Lower leg skin (tissue), 4 donors: ENCODE measurements around the gene ANO7. TPM values are rescaled to one million over a fixed set of nuclear protein-coding genes. Genes with fewer than 3 reads are reported as not detected.
"Not testable (repeated sequence)": the region's sequence is repeated elsewhere in the genome, so short reads cannot be mapped to it uniquely, and the experiment has no call there.

Experiments
- DNase-seq, 2 donors: peaks; one replicate each; pipeline ENCODE4 v3.0.0-alpha.2; 2019; ENCODE audit warnings: low spot score in 2 of 2
- H3K4me3 ChIP-seq: fragments of 200-600 bp; sonication (generic); 2 replicates; pipeline ENCODE4 v1.5.1; 2017; ENCODE audit warnings: mild to moderate bottlenecking, low read depth; ENCODE audit not compliant: poor library complexity, severe bottlenecking
- CTCF ChIP-seq, 3 donors: fragments of 450-650 bp; IDR thresholded peaks; one replicate each; pipeline ENCODE4 v1.5.1; 2016; ENCODE audit warnings: antibody characterized with exemption in 3 of 3, mild to moderate bottlenecking in 3 of 3, moderate library complexity in 2 of 3
- POLR2A ChIP-seq, 2 donors: fragments of 450-650 bp; IDR thresholded peaks; one replicate each; pipeline ENCODE4 v1.6.1; 2016 to 2017; ENCODE audit warnings: antibody characterized with exemption in 2 of 2, mild to moderate bottlenecking in 1 of 2, moderate library complexity in 1 of 2
- WGBS, 2 donors: methylation state at CpG; one replicate each; pipeline ENCODE4 v1.1.5; 2018; 5-methylcytosine and 5-hydroxymethylcytosine counted together
- intact Hi-C: fragments of 100-400 bp; cut with DNase I; formaldehyde crosslinking; loops from one replicate; pipeline ENCODE4 v1.15.0; 2023; ENCODE audit warnings: low total_unique reads
- total RNA-seq, 4 donors: library from RNA; depleted of rRNA; stranded (reverse); fragments of >200 nt; gene quantifications; one replicate each; pipeline ENCODE4 v1.1.0, GENCODE V29; 2016

ANO7 gene
- total RNA-seq, 4 donors from 2014 or later = 0.19 to 0.67 (median 0.35) TPM

GRCh38 chr2:241194811-241195210, 6.3 kb downstream of the ANO7 start:
- TF ChIP-seq CTCF (IDR thresholded peaks at IDR 0.05) (no peak), POLR2A (IDR thresholded peaks at IDR 0.05) (no peak)
- DNase-seq = no peak
- 66 to 76% methylated on average over 9 of the region's 9 CpGs for WGBS, 2 donors
- intact Hi-C loops = no loop called here
- no peak overlapping the region for H3K4me3 ChIP-seq

- DNase-seq = no peak
Measured at GRCh38 chr2:241195506-241196130, 7.1 kb downstream of the ANO7 start.

GRCh38 chr2:241197246-241197645, 8.8 kb downstream of the ANO7 start:
- DNase-seq, intact Hi-C loops, H3K4me3 ChIP-seq: not testable (repeated sequence)
- WGBS, 2 donors = 95% methylated on average over 14 of the region's 14 CpGs

More at GRCh38 chr2:241195506-241196130, 7.1 kb downstream of the ANO7 start:
- WGBS, 2 donors = 87% methylated on average over 14 to 18 of the region's 18 CpGs
- no peak for TF ChIP-seq POLR2A (IDR thresholded peaks at IDR 0.05)
- no peak for TF ChIP-seq CTCF (IDR thresholded peaks at IDR 0.05)
- intact Hi-C loops = no loop called here
- H3K4me3 ChIP-seq = no peak overlapping the region

GRCh38 chr2:241197947-241198346, 9.5 kb downstream of the ANO7 start:
- intact Hi-C loops = no loop called here
- no peak overlapping the region for H3K4me3 ChIP-seq
- TF ChIP-seq CTCF (IDR thresholded peaks at IDR 0.05) (no peak), POLR2A (IDR thresholded peaks at IDR 0.05) (no peak)
- no peak for DNase-seq
- 66 to 69% methylated on average over 6 of the region's 6 CpGs for WGBS, 2 donors

- intact Hi-C loops = no loop called here
- DNase-seq = no peak
- 62 to 64% methylated on average over 25 to 27 of the region's 27 CpGs for WGBS, 2 donors
- TF ChIP-seq POLR2A (IDR thresholded peaks at IDR 0.05) = no peak
- no peak for TF ChIP-seq CTCF (IDR thresholded peaks at IDR 0.05)
- no peak overlapping the region for H3K4me3 ChIP-seq
Measured at GRCh38 chr2:241198381-241199279, 10.2 kb downstream of the ANO7 start.

GRCh38 chr2:241199286-241199685, 10.8 kb downstream of the ANO7 start:
- intact Hi-C loops = no loop called here
- 80 to 91% methylated on average over 4 to 13 of the region's 16 CpGs for WGBS, 2 donors
- no peak for TF ChIP-seq CTCF (IDR thresholded peaks at IDR 0.05)
- DNase-seq = no peak
- H3K4me3 ChIP-seq = no peak overlapping the region
